B cell (primary cell): ENCODE data around the gene HMHB1. TPM values are rescaled to one million over a fixed set of nuclear protein-coding genes. Genes with fewer than 3 reads are reported as not detected.

ENCODE experiments used
- ATAC-seq: fragments of 200-7000 bp; cut with Tn5 transposase; one replicate; pipeline ENCODE4 v1.10.0; 2021; ENCODE audit warnings: low read depth, mild to moderate bottlenecking, moderate number of reproducible peaks, moderate library complexity
- CTCF ChIA-PET: fragments of 350-600 bp; sonication (Branson Sonifier 250); formaldehyde crosslinking; loops from one replicate; lab custom pipeline; 2021; ENCODE audit warnings: antibody characterized with exemption, inconsistent platforms; lab: Charles Lee
- POLR2A ChIA-PET: fragments of 350-600 bp; sonication (Branson Sonifier 250); formaldehyde crosslinking; loops from one replicate; lab custom pipeline; 2021; ENCODE audit warnings: antibody characterized with exemption; lab: Charles Lee
- DNase-seq: peaks from one replicate; pipeline ENCODE4 v3.0.0; 2013
- H2AFZ ChIP-seq: 2 replicates; pipeline ENCODE4 v1.6.1; 2012; ENCODE audit warnings: mild to moderate bottlenecking, low read depth, low read length; ENCODE audit not compliant: insufficient read depth, poor library complexity, severe bottlenecking
- H3K27ac ChIP-seq, 2 donors: 1 replicate in 1 of 2; 2 replicates in 1 of 2; pipeline ENCODE4 v1.5.1; 2012 to 2013; ENCODE audit warnings: low read length in 2 of 2, mild to moderate bottlenecking in 2 of 2, moderate library complexity in 1 of 2
- H3K27me3 ChIP-seq, 4 experiments: fragments of 200-600 bp in 1 of 4; sonication (generic) in 1 of 4; replicated peaks in 1 of 4; 1 replicate in 2 of 4; 2 replicates in 2 of 4; pipeline versions ENCODE4 v1.6.1 to v1.7.0; 2013 to 2016; ENCODE audit warnings: low read length in 3 of 4, mild to moderate bottlenecking in 2 of 4, mixed read lengths in 1 of 4, moderate library complexity in 1 of 4; ENCODE audit not compliant: insufficient read depth in 4 of 4, control insufficient read depth in 3 of 4; ENCODE audit errors: control extremely low read depth in 1 of 4
- H3K36me3 ChIP-seq, 2 experiments: replicated peaks in 1 of 2; 1 replicate in 1 of 2; 2 replicates in 1 of 2; pipeline versions ENCODE4 v1.6.1 to v1.7.1; 2013; ENCODE audit warnings: low read length in 1 of 2; ENCODE audit not compliant: insufficient read depth in 2 of 2, control insufficient read depth in 1 of 2; ENCODE audit errors: control extremely low read depth in 1 of 2, extremely low read depth in 1 of 2
- H3K4me1 ChIP-seq, 2 donors: fragments of 200-600 bp in 1 of 2; sonication (generic) in 1 of 2; 1 replicate in 1 of 2; 2 replicates in 1 of 2; pipeline versions ENCODE4 v1.5.1 to v1.6.1; 2013 to 2017; ENCODE audit warnings: low read length in 2 of 2; ENCODE audit not compliant: control insufficient read depth in 2 of 2, insufficient read depth in 2 of 2
- H3K4me2 ChIP-seq: replicated peaks from 2 replicates; pipeline ENCODE3; 2012; ENCODE audit warnings: mild to moderate bottlenecking, low read depth, low read length; ENCODE audit not compliant: poor library complexity, severe bottlenecking
- H3K4me3 ChIP-seq, 5 experiments: fragments of 200-600 bp in 1 of 5; sonication (generic) in 1 of 5; 1 replicate in 3 of 5; 2 replicates in 2 of 5; pipeline versions ENCODE4 v1.5.1 to v1.7.0; 2011 to 2016; ENCODE audit warnings: low read length in 4 of 5, mild to moderate bottlenecking in 4 of 5, low read depth in 2 of 5, control low read depth in 1 of 5, moderate library complexity in 1 of 5; ENCODE audit not compliant: insufficient read depth in 1 of 5; ENCODE audit errors: control extremely low read depth in 1 of 5, extremely low read depth in 1 of 5
- H3K79me2 ChIP-seq: fragments of 200-600 bp; sonication (generic); one replicate; pipeline ENCODE4 v1.6.0; 2016; ENCODE audit warnings: low read length; ENCODE audit not compliant: control insufficient read depth, insufficient read depth
- H3K9ac ChIP-seq: fragments of 200-600 bp; sonication (generic); 2 replicates; pipeline ENCODE4 v1.6.1; 2017; ENCODE audit warnings: mild to moderate bottlenecking, low read length, moderate library complexity
- H3K9me3 ChIP-seq, 3 donors: one replicate each; pipeline versions ENCODE4 v1.6.1 to v1.7.1; 2013; ENCODE audit warnings: low read length in 2 of 3; ENCODE audit not compliant: control insufficient read depth in 2 of 3, insufficient read depth in 1 of 3; ENCODE audit errors: control extremely low read depth in 1 of 3
- H4K20me1 ChIP-seq: 2 replicates; pipeline ENCODE4 v1.6.0; 2012; ENCODE audit warnings: mild to moderate bottlenecking, low read length; ENCODE audit not compliant: insufficient read depth, control insufficient read depth, poor library complexity, severe bottlenecking
- H3K27ac Mint-ChIP-seq: one replicate; pipeline ENCODE4 v1.8.0; 2021; ENCODE audit warnings: mixed read lengths
- H3K27me3 Mint-ChIP-seq: one replicate; pipeline ENCODE4 v1.8.0; 2021; ENCODE audit warnings: mixed read lengths
- H3K4me1 Mint-ChIP-seq: one replicate; pipeline ENCODE4 v1.8.0; 2021; ENCODE audit warnings: mixed read lengths
- H3K4me3 Mint-ChIP-seq: one replicate; pipeline ENCODE4 v1.8.0; 2021; ENCODE audit warnings: mixed read lengths
- H3K9me3 Mint-ChIP-seq: one replicate; pipeline ENCODE4 v1.8.0; 2022; ENCODE audit warnings: mixed read lengths; ENCODE audit not compliant: insufficient read depth
- EZH2 ChIP-seq: IDR thresholded peaks from 2 replicates; pipeline ENCODE4 v1.6.1; 2012; ENCODE audit warnings: borderline replicate concordance, low read depth, mild to moderate bottlenecking, moderate library complexity, low read length; ENCODE audit not compliant: insufficient read depth, poor library complexity, severe bottlenecking
- WGBS: methylation state at CpG from one replicate; pipeline ENCODE4 v1.1.5; 2013; ENCODE audit warnings: missing lambda C conversion rate; ENCODE audit not compliant: insufficient coverage; 5-methylcytosine and 5-hydroxymethylcytosine counted together
- intact Hi-C: fragments of 100-400 bp; cut with micrococcal nuclease; formaldehyde crosslinking; loops from one replicate; pipeline ENCODE4 v1.10.0; 2022
- polyA minus RNA-seq: library from RNA; depleted of rRNA, polyadenylated mRNA; stranded (reverse); fragments of >200 nt; gene quantifications from 2 replicates; pipeline ENCODE4 v1.2.3, GENCODE V29; 2012
- polyA plus RNA-seq: library from polyadenylated mRNA; depleted of rRNA; stranded (reverse); fragments of >200 nt; gene quantifications from 2 replicates; pipeline ENCODE4 v1.2.3, GENCODE V29; 2012
- total RNA-seq, 2 donors: library from RNA; stranded (reverse); fragments of 120-200 nt in 1 of 2; gene quantifications; 1 replicate in 1 of 2; 2 replicates in 1 of 2; pipeline versions ENCODE4 v1.2.3 to v1.2.4, GENCODE V29; 2013 to 2022
- TF ChIP-seq, protein P1 (sequence below): fragments of 200-600 bp; IDR thresholded peaks from one replicate; pipeline ENCODE4 v1.8.0; 2022; ENCODE audit warnings: antibody characterized with exemption, mild to moderate bottlenecking

HMHB1 gene
- total RNA-seq (not detected in 2 replicates), polyA plus RNA-seq (not detected in 2 replicates), polyA minus RNA-seq (not detected in 2 replicates)
- total RNA-seq (2013): not detected

DNA sequence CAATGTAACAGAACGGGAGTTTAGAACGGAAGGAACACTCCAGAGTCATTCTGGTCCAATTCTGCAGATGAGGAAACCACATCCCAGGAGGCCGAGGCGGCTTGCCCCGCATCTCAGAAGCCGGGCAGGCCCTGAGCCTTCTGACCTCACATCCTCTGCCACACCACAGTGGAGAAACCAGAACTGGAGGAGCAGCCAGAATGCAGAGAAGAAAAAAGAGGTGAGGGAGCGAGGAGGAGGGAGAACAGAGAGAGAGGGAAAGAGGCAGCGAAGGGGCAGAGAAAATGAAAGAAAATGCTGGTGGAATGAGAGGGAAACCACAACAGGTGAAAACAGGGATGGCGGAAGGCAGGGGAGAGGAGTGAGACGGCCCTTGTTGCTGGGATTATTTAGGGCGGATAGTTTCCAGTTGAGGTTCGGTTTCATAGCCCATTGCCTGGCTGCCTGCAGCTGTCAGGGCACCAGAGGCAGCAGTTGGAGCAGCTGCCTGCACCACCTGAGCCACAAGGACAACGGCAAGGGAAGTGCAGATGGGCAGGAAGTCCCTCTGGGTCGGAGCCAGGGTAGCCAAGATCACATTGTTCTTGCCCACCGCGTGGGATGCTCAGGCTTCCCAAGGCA lies at the start of gene HMHB1:
HMHB1 (plus strand) TSS at position 77 of the 621 bp plus-strand sequence.
- ATAC-seq (no peak), DNase-seq (no peak)
- CTCF ChIA-PET: interaction anchor here (1.0 kb wide), 1 partner anchor 13 kb away, joined by 3 read pairs; no protein-coding TSS in a partner anchor
- no peaks in the 10 kb centered on the region for H3K79me2 ChIP-seq
- H3K4me1 ChIP-seq: peaks cover 11% of the 10 kb centered on the region in 2 donors
- H4K20me1 ChIP-seq: no peaks in the 10 kb centered on the region
- peak within 1 kb of the TSS; percentile 69 for H3K4me2 ChIP-seq
- POLR2A ChIA-PET: no interaction called here
- H3K27me3 ChIP-seq: peaks cover 0 to 4% (median 0%) of the 10 kb centered on the region in 4 experiments
- Mint-ChIP-seq H3K4me3 (peak within 1 kb of the TSS; percentile 77), H3K27me3 (no peaks in the 10 kb centered on the region), H3K27ac (no peak within 1 kb of the TSS), H3K4me1 (peaks cover 21% of the 10 kb centered on the region), H3K9me3 (peaks cover 3% of the 10 kb centered on the region)
- peak within 1 kb of the TSS; percentile 85 for H2AFZ ChIP-seq
- intact Hi-C loops: no loop called here
- whole genome bisulfite sequencing: 11% methylated on average over 14 of the region's 16 CpGs
- peak within 1 kb of the TSS in 4 of 5 experiments; percentile 12 to 46 (median 20) for H3K4me3 ChIP-seq
- TF ChIP-seq, protein P1, sequence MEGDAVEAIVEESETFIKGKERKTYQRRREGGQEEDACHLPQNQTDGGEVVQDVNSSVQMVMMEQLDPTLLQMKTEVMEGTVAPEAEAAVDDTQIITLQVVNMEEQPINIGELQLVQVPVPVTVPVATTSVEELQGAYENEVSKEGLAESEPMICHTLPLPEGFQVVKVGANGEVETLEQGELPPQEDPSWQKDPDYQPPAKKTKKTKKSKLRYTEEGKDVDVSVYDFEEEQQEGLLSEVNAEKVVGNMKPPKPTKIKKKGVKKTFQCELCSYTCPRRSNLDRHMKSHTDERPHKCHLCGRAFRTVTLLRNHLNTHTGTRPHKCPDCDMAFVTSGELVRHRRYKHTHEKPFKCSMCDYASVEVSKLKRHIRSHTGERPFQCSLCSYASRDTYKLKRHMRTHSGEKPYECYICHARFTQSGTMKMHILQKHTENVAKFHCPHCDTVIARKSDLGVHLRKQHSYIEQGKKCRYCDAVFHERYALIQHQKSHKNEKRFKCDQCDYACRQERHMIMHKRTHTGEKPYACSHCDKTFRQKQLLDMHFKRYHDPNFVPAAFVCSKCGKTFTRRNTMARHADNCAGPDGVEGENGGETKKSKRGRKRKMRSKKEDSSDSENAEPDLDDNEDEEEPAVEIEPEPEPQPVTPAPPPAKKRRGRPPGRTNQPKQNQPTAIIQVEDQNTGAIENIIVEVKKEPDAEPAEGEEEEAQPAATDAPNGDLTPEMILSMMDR: no peak
- TF ChIP-seq EZH2: no peak
- H3K9ac ChIP-seq: peak within 1 kb of the TSS; percentile 50
- no peak within 1 kb of the TSS for H3K27ac ChIP-seq
- H3K36me3 ChIP-seq: no peaks in the 10 kb centered on the region
- H3K9me3 ChIP-seq: no peaks in the 10 kb centered on the region

GRCh38 chr5:143762636-143763220 lies 49.2 kb upstream of the HMHB1 start:
- H3K4me1 ChIP-seq: no peaks in the 10 kb centered on the region
- Mint-ChIP-seq H3K27me3 (peaks cover 3% of the 10 kb centered on the region), H3K27ac (no peak overlapping the region), H3K4me3 (no peak overlapping the region), H3K9me3 (no peaks in the 10 kb centered on the region), H3K4me1 (no peaks in the 10 kb centered on the region)
- H4K20me1 ChIP-seq: no peaks in the 10 kb centered on the region
- no peaks in the 10 kb centered on the region for H3K27me3 ChIP-seq
- no peak overlapping the region for H3K9ac ChIP-seq
- intact Hi-C loops: no loop called here
- TF ChIP-seq, protein P1: no peak
- no peak for TF ChIP-seq EZH2
- ChIA-PET CTCF (no interaction called here), POLR2A (no interaction called here)
- DNase-seq: no peak
- no peak overlapping the region for H3K4me3 ChIP-seq
- no peak overlapping the region for H2AFZ ChIP-seq
- no peaks in the 10 kb centered on the region for H3K9me3 ChIP-seq
- H3K79me2 ChIP-seq: no peaks in the 10 kb centered on the region
- no peak overlapping the region for H3K4me2 ChIP-seq
- no peak overlapping the region for H3K27ac ChIP-seq
- no peak for ATAC-seq
- 100% methylated on average over 3 of the region's 5 CpGs for WGBS
- H3K36me3 ChIP-seq: no peaks in the 10 kb centered on the region
